GM20000 (cell line): ENCODE measurements around the gene GID8.

Experiments
- DNase-seq: peaks from one replicate; pipeline ENCODE4 v3.0.0; 2012; ENCODE audit warnings: low spot score
- CTCF ChIP-seq: IDR thresholded peaks from 2 replicates; pipeline ENCODE4 v1.5.1; 2012; ENCODE audit warnings: mild to moderate bottlenecking, control low read depth; ENCODE audit errors: extremely low read depth, missing control alignments

GID8 gene

GRCh38 chr20:62961310-62961783 lies 23.4 kb downstream of the GID8 start:
- DNase-seq = no peak
- no peak for TF ChIP-seq CTCF

GRCh38 chr20:62961799-62962198 lies 23.9 kb downstream of the GID8 start:
- no peak for TF ChIP-seq CTCF
- peak; percentile 13 for DNase-seq

- DNase-seq = no peak
- no peak for TF ChIP-seq CTCF
Observed at GRCh38 chr20:62962221-62962879, 24.4 kb downstream of the GID8 start.

GRCh38 chr20:62962891-62963613 lies 25.1 kb downstream of the GID8 start:
- TF ChIP-seq CTCF = no peak
- DNase-seq = no peak

GRCh38 chr20:62963614-62964397 lies 25.9 kb downstream of the GID8 start:
- TF ChIP-seq CTCF = no peak
- no peak for DNase-seq

- TF ChIP-seq CTCF = no peak
- no peak for DNase-seq
Observed at GRCh38 chr20:62964700-62965099, 26.8 kb downstream of the GID8 start.

GRCh38 chr20:62965363-62965771 lies 27.4 kb downstream of the GID8 start:
- peak; percentile 14 for DNase-seq
- TF ChIP-seq CTCF = no peak
